CD4-positive, alpha-beta T cell treated with Interleukin-2 at 100 ng/mL for 4 hours (primary cell): ENCODE data around the gene PRRC2B.
"Not testable (repeated sequence)": the region's sequence is repeated elsewhere in the genome, so short reads cannot be mapped to it uniquely, and the experiment has no call there.

Experiments
- DNase-seq: peaks from one replicate; pipeline ENCODE4 v3.0.0-alpha.2; 2020; ENCODE audit warnings: low spot score

Gene PRRC2B

DNA sequence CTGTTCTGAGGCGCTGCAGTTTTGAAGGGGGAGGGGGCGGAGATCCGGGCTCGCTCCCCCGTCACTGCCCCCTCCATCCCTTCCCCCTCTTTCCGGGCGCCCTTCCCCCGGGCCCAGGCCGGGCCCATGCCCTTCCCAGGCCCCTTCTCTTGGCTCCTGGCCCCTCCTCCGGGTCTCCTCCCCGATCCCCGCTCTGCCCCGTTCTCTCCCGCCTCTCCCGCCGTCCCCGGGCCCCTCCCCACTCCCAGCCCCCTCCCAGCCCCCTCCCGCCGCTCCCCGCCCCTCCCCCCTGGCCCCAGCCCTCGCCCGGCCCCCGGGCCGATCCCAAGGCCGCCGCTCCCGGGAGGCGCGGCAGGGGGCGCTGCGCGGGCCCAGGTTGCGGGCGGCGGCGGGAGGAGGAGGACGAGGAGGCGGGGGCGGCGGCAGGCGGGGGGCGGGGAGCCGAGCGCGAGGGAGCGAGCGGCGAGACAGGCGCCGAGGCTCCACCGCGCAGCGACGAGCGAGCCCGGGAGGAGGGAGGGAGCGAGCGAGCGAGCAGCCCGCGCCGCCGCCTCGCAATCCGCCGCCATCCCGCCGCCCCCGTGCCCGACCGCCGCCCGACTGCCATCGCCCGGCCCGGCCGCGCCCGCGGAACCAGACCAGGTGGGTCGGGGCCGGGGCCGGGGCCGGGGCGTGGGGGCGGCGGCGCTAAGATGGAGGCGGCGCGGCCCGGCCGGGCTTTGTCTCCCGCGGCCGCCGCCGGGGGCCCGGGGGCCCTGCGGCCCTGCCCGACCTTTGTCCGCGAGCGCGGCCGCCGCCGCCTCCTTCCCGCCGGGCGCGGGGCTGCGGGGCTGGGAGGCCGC is at the start of gene PRRC2B:
Gene PRRC2B (plus strand): TSS at position 465 of the 842 bp plus-strand sequence. CDS start 36,059 bp downstream, outside the sequence.
- peak; percentile 83 for DNase-seq

DNA sequence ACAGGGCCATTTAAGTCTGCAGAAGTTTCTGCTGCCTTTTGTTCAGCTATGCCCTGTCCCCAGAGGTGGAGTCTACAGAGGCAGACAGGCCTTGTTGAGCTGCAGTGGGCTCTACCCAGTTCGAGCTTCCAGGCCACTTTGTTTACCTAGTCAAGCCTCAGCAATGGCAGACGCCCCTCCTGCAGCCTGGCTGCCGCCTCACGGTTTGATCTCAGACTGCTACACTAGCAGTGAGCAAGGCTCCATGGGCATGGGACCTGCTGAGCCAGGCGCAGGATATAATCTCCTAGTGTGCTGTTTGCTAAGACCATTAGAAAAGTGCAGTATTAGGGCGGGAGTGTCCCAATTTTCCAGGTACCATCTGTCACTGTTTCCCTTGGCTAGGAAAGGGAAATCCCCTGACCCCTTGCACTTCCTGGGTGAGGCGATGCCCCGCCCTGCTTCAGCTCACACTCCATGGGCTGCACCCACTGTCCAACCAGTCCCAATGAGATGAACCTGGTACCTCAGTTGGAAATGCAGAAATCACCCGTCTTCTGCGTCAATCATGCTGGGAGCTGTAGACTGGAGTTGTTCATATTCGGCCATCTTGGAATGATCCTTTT is 48.9 kb upstream of the PRRC2B start:
- not testable (repeated sequence) for DNase-seq

DNA sequence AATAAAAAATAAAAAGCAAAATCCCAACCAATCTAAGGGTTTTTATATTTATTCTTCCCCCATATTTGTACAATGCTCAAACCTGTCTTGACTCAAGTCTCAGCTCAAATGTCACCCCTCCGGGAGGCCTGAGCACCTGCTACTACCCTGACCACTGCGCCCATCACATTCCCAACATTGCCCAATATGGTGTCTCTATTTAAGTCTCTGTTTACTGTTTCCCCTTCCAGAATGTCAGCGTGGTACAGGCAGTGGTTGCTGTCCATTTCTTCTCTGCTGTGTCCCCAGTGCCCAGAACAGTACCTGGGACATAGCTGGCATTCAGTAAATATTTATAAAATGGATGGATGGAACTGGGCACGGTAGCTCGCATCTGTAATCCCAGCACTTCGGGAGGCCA is 47.3 kb upstream of the PRRC2B start:
- no peak for DNase-seq

DNA sequence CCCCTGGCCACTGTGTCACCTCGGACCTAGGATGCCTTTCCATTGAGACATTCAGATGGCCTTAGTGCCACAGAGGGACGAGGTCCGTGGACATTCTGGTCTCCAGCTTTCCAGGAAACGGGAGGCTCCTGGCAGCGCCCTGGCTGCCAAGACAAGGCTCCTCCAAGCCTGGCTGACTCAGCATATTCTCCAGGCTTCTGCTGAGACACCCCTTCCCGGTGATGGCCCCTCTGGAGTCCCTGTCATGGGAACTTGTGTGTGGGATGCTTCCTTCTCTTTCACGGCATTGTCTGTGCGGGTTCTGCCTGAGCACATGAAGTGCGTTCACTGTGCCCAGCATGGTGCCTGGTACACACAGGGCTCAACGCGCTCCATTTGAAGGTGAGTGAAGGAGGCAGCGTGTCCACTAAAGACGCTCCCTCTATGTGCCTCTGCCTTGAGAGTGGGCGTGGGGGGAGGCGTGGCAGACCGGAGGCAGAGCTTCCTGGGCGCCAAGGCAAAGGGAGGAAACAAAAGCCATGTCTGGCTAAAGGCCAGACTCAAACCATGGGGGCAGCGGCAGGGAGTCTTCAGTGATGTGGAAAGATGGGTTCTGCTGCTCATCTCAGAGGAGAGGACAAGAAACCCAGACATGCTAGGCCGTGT is 46.4 kb upstream of the PRRC2B start:
- no peak for DNase-seq

DNA sequence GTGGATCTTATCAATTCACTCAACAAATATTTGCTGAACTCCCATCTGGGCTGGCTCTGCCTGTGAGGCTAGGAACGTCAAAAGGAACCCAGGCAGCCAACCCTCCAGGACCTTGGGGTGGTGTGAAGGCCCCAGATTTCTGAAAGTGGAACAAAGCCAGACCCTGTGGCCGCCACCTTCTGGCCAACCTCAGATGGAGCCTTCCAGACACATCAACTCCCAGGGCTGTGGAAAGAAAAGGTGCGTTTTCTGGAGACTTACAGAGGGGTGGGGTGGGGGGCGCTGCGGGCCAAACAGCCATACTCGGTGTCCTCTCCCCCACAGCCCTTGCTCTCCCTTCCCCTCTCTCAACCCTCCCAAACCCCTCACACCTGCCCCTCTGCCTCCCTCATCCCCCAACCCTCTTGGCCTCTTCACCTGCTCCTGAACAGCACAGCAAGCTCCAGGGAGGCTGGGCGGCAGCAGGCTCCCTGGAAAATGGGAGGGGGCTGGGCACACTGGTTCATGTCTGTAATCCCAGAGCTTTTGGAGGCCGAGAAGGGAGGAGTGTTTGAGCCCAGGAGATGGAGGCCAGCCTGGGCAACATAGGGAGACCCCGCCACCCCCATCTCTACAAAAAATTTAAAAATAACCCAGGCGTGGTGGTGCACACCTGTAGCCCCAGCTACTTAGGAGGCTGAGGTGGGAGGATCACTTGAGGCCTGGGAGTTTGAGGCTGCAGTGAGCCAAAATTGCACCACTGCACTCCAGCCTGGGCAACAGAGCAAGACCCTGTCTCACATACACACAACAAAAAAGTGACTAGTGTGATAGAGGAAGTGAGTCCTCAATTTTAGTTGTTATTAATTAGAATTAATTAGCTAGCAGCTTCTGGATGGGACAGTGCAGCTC is 45.0 kb upstream of the PRRC2B start:
- no peak for DNase-seq

DNA sequence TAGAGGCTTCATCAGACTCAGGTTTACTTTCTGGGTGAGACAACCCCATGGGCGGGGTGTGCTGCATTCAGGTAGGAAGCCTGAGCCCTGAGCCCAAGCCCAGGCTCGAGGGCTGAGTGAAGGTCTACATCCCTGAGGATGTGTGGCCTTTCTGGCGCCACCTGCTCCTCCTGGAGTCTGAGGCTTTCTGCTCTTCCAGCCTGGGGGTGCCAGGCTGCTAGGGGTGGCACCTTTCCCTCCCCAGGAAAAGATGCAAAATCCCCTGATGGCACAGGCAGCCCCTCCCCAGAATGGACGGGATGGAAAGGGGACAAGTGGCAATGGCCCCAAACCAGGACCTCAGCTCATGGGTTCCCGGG is 44.4 kb upstream of the PRRC2B start:
- DNase-seq, result no peak

DNA sequence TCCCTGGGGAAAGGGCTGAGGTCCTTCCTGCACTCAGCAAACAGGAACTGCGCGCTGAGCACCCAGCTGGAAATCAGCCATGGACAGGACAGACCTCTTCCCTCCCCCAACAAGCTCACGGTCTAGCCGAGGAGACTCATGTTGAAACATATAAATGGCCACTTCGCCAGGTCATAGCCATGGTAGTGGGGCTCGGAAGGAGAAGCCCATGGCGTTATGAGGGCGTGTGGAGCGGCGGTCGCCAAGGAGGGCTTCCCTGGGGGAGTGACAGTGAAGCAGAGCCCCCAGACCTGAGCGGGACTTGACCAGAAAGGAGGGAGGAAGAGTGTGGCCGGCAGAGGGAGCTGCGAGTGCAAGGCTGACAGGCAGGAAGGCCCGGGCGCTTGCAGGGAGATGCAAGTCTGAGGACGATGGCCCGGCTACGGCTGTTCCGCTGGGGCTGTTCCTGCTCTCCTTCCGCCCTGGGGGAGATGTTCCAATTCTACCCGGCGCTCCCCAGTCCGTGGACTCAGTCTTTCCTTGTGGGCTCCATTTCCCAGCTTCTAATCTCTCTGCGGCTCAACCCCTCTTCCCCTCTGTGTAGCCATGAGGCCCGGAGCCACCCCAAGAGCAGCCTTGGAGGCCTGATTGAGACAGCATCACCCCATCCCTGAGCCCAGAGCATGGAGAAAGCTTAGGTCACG is 43.9 kb upstream of the PRRC2B start:
- DNase-seq, result peak; percentile 83

DNA sequence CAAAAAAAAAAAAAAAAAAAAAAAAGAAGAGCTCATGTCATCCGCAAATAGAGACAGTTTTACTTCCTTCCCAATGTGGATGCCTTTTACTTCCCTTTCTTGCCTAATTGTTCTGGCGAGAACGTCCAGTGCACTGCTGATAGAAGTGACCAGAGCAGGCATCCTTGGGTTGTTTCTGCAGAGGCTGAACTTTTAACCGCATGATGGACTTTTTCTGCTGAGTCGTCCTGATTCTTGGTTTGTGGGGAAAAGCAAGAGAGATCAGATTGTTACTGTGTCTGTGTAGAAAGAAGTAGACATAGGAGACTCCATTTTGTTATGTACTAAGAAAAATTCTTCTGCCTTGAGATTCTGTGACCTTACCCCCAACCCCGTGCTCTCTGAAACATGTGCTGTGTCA is 37.4 kb upstream of the PRRC2B start:
- not testable (repeated sequence) for DNase-seq

DNA sequence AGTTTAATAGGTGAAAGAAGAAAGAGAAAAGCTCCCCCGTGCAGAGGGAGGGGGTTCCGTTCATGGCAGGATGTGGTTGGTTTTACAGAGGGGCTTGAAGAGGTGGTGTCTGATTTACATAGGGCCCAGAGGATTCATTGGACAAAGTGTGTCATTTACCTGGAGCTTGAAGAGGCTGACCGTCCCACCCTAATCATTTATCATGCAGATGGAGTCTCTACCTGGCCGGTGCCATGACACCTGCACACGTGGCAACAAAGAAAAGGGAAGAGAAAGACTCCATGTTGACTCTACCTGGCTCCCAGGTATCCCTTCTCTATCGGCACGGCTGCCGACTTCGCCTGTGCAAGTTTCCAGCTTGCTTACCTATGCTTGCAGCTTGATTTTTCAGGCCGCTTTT is 35.3 kb upstream of the PRRC2B start:
- DNase-seq, result no peak

DNA sequence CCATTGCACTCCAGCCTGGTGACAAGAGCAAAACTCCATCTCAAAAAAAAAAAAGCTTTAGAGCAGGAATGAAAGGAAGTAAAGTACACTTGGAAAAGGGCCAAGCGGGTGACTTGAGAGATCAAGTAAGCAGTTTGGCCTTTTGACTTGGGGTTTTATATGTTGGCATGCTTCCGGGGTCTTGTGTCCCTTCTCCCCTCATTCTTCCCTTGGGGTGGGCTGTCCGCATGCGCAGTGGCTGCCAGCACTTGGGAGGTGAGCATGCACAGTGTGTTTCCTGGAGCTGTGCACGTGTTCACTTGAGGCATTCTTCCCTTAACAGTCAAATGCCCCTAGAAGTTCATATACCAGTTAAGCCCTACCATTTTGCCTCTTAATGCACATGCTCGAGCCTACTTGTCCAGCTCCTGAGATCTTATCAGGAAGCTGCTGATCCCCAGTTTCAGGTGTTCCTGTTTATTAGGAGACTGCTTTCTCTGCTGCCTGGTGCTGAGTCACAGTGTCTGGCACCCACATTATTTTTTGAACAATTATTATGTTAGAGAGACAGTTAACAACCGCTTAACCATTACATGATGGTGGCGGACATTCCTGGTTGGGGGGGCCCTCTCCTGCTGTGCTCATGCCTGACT is 32.6 kb upstream of the PRRC2B start:
- no peak for DNase-seq

DNA sequence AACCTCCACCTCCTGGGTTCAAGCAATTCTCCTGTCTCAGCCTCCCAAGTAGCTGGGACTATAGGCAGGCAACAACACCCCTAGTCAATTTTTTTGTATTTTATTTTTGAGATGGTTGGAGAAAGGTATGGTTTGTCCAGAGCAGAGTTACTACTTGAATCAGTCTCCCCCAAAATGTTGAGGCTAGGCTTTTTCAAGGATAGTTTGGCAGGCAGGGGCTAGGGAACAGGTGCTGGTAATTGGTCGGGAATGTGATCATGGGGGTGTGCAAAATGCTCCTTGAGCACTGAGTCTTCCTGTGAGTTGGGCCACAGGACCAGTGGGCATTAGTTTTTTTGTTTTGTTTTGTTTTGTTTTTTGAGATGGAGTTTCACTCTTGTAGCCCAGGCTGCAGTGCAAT is 28.3 kb upstream of the PRRC2B start:
- DNase-seq, result no peak

DNA sequence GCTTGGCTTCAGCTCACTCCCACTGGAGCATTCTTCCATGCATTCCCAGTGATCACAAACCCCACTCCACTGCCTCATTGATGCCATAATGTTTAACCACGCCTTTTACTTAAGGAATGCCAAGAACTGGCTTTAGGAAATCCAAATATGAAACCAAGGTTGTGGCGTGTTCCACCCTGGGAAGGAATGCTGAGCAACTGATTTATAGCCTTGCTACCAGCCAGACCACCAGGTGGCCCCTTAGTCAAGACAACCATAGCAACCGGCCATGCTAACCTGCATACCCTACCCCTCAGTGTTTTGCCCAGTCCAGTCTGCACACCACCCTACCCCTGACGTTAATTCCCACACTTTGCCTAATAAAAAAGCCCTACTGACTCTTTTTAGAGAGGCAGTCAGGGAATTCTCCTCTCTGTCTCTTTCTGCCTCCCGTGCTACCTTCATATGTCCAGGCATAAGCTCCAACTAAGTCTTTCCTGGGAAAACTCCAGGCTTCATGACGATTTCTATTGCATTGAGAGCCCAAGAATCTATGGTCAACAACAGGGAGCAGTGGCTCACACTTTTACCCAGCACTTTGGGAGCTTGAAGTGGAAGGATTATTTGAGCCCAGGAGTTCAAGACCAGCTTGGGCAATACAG is 27.0 kb upstream of the PRRC2B start:
- no peak for DNase-seq

DNA sequence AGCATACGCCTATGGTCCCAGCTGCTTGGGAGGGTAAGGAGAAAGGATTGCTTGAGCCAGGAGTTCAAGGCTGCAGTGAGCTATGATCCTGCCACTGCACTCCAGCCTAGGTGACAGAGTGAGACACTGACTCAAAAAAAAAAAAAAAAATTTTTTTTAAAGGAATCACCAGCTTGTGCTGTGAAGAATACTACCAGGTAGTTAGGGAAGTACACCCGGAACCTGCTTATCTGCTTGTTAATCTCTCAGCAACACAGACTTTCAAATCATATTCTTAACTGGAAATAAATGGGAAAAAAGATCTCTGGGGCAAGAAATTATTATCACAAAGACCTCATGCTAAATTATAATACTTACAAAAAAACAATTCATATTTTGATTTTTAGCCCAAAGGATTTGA is 26.4 kb upstream of the PRRC2B start:
- DNase-seq, result no peak

DNA sequence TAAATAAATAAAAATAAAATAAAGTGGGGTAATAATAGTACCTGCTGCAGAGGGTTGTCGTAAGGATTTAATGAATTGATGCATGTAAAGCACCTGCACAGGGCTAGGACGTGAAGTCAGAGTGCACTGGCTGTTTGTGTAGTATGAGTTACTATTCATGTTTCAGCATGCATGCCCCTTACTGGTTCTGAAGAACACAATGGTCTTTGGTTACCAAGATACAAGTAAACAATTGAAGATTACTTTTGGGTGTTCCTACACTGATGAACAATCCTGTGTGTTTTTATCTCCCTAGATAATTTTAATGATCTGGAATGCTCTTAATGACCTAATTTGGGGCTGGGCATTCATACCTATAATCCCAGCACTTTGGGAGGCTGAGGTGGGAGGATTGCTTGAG is 23.2 kb upstream of the PRRC2B start:
- no peak for DNase-seq

DNA sequence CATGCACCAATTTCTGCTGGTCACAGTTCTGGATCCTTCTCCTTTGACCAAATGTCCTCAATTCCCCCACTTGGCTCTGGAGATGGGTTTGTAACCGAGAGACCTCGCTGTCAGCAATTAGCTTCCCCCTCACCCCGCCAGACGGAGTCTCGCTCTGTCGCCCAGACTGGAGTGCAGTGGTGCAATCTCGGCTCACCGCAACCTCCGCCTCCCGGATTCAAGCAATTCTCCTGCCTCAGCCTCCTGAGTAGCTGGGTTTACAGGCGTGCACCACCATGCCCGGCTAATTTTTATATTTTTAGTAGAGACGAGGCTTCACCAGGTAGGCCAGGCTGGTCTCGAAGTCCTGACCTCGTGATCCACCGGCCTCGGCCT is 21.3 kb upstream of the PRRC2B start:
- DNase-seq, result not testable (repeated sequence)

DNA sequence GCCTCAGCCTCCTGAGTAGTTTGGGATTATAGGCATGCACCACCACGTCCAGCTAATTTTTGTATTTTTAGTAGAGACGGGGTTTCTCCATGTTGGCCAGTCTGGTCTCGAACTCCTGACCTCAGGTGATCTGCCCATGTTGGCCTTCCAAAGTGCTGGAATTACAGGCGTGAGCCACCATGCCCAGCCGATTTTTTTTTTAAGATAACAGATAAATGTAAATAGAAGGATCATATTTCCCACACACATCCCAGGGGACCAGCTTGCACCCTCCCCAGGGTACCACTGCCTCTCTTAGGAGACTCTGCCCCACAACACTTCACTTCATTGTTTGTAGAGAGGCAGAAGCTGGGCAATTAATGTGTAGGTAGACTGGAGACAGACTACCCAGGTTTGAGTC is 19.2 kb upstream of the PRRC2B start:
- DNase-seq, result not testable (repeated sequence)

DNA sequence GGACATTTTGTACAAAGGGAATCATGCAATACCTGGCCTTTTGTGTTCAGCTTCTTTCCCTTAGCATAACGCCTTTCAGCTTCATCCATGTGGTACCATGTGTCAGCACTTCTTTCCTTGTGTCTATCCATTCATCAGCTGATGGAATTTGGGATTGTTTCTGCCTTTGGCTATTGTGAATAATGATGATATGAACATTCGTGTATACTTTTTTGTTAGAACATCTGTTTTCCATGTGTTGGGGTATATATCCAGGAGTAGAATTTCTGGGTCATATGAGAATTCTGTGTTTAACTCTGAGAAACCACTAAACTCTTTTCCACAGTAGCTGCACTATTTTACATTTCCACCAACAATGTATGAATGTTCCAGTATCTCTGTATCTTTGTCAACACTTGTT is 14.8 kb upstream of the PRRC2B start:
- no peak for DNase-seq

DNA sequence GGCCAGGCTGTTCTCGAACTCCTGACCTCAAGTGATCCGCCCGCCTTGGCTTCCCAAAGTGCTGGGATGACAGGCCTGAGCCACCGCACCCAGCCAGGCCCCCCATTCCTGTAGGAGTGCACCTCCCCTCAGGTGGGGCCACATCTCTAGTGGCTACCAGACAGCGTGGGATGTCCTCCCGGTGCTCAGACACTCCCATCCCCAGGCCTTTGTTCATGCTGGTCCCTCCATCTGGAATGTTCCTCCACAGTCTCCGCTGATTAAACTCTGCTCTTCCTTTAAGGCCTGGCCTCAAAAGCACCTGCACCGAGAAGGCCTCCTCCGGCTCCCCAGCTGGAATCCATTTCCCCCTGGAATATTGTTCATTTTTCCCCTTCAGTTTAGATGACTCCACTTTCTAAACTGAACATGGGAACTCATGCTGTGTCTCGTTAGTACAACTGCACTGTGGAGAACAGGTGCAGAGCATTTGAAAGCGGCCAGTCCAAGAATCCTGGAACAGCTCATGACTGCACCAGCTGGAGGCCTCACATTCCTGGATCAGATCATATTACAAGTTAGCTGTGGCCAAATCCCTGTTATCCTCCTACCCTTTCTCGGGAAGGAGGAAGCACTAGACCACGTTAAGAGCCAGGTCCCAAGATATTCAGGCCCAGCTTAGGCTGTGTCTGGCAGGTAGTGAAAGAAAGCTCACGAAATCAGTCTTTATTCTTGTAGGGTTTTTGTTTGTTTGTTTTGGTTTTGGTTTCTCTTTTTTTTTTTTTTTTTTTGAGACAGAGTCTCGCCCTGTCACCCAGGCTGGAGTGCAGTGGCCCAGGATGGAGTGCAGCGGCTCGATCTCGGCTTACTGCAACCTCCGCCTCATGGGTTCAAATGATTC is 10.8 kb upstream of the PRRC2B start:
- no peak for DNase-seq

DNA sequence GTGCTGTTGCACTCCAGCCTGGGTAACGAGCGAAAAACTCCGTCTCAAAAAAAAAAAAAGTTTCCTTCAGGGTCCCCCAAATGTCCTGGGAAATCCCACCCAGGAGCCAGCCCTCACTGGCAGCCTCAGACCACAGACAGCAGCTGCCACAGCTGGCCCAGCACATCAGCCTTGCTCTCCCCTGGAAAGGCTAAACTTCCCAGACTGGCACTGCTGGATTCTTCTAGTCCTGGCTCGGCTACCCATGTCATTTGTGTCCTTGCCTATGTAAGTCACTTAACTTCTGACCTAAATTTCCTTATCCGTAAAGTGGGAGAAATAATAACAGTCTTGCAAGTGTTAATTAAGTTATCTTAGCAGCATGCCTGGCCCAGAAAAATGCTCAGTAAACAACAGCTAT is 8.6 kb upstream of the PRRC2B start:
- DNase-seq, result no peak

DNA sequence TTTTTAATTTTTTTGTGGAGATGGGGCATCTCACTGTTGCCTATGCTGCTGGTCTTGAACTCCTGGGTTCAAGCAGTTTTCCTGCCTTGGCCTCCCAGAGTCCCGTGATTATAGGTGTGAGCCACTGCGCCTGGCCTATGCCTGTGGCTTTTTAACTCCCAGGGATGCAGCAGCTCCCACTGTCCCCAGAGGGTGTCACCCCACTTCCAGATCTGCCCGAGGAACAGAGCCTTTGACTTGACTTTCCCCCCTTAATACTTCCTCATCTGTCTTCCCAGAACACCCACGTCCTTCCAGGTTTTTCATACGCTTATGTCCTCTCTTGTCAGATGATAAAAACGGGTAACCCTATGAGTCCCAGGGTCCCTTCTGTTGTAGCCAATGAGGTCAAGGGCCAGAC is 7.6 kb upstream of the PRRC2B start:
- no peak for DNase-seq
